HepG2 (cell line): ENCODE measurements around the gene SNAP23. TPM values are rescaled to one million over a fixed set of nuclear protein-coding genes. Genes with fewer than 3 reads are reported as not detected.
A peak's percentile ranks its signal among the peaks of the same experiment; 100 is the strongest.

Experiments
- CBX1 ChIP-seq: IDR thresholded peaks from one replicate; pipeline ENCODE4 v1.6.1; 2016; ENCODE audit warnings: antibody characterized with exemption, low read depth
- CENPT ChIP-seq: sonication (generic); formaldehyde crosslinking; IDR thresholded peaks from 2 replicates; pipeline ENCODE4 v1.8.0; 2022; ENCODE audit warnings: low read depth, mild to moderate bottlenecking, moderate library complexity, missing genetic modification reagents
- EHMT2 ChIP-seq: fragments of 200-600 bp; sonication (generic); IDR thresholded peaks from 2 replicates; pipeline ENCODE4 v1.7.0; 2017; ENCODE audit warnings: antibody characterized with exemption, low read depth, low read length, borderline replicate concordance
- PAWR ChIP-seq: sonication (generic); formaldehyde crosslinking; IDR thresholded peaks from 2 replicates; pipeline ENCODE4 v1.4.0; 2020; ENCODE audit warnings: missing genetic modification reagents, mild to moderate bottlenecking, borderline replicate concordance
- POLR2AphosphoS5 ChIP-seq: IDR thresholded peaks from 2 replicates; pipeline ENCODE4 v1.6.1; 2012; ENCODE audit warnings: low read depth, low read length
- SIN3B ChIP-seq: fragments of 150-350 bp; IDR thresholded peaks from 2 replicates; pipeline ENCODE4 v1.6.1; 2014; ENCODE audit warnings: low read length
- SP4 ChIP-seq: sonication (generic); formaldehyde crosslinking; IDR thresholded peaks from 2 replicates; pipeline ENCODE4 v1.8.1; 2023; ENCODE audit warnings: mild to moderate bottlenecking, missing genetic modification reagents
- TCF7 ChIP-seq: sonication (generic); IDR thresholded peaks from 2 replicates; pipeline ENCODE4 v1.6.1; 2016; ENCODE audit warnings: antibody characterized with exemption, low read depth
- ZC3H13 ChIP-seq: sonication (generic); formaldehyde crosslinking; IDR thresholded peaks from 2 replicates; pipeline ENCODE4 v1.8.1; 2023; ENCODE audit warnings: mild to moderate bottlenecking, missing genetic modification reagents, moderate library complexity
- ZNF354B ChIP-seq: sonication (generic); formaldehyde crosslinking; IDR thresholded peaks from 2 replicates; pipeline ENCODE4 v1.8.0; 2022; ENCODE audit warnings: mild to moderate bottlenecking, missing genetic modification reagents
- ZNF563 ChIP-seq: sonication (generic); formaldehyde crosslinking; IDR thresholded peaks from 2 replicates; pipeline ENCODE4 v1.8.0; 2022; ENCODE audit warnings: mild to moderate bottlenecking, moderate library complexity, missing genetic modification reagents
- ZNF619 ChIP-seq: sonication (generic); formaldehyde crosslinking; IDR thresholded peaks from 2 replicates; pipeline ENCODE4 v1.4.0; 2020; ENCODE audit warnings: mild to moderate bottlenecking, missing genetic modification reagents
- ZNF780A ChIP-seq: sonication (generic); formaldehyde crosslinking; IDR thresholded peaks from 2 replicates; pipeline ENCODE4 v1.8.0; 2022; ENCODE audit warnings: mild to moderate bottlenecking, missing genetic modification reagents, moderate library complexity
- ZNF788 ChIP-seq: sonication (generic); formaldehyde crosslinking; IDR thresholded peaks from 2 replicates; pipeline ENCODE4 v1.5.0; 2020; ENCODE audit warnings: mild to moderate bottlenecking, missing genetic modification reagents, borderline replicate concordance
- ZSCAN21 ChIP-seq: sonication (generic); formaldehyde crosslinking; IDR thresholded peaks from 2 replicates; pipeline ENCODE4 v1.8.0; 2022; ENCODE audit warnings: mild to moderate bottlenecking, missing genetic modification reagents, moderate library complexity, borderline replicate concordance
- polyA plus RNA-seq, 8 experiments: library from polyadenylated mRNA; depleted of rRNA in 3 of 8; stranded (reverse) in 7 of 8; unstranded in 1 of 8; fragments of >200 nt; fragmentation: Illumina TruSeq in 4 of 8; extraction: Trizol in 4 of 8; gene quantifications; 2 replicates each; pipeline versions ENCODE4 v1.2.1 to v1.2.3, GENCODE V29; 2011 to 2016; ENCODE audit warnings: low read depth in 4 of 8, missing spikeins in 1 of 8, mixed read lengths in 1 of 8; ENCODE audit not compliant: insufficient read depth in 1 of 8
- total RNA-seq, 5 experiments: library from RNA; depleted of rRNA; stranded (reverse); fragments of >200 nt; fragmentation: Illumina TruSeq; extraction: Trizol; gene quantifications; 2 replicates each; pipeline ENCODE4 v1.2.3, GENCODE V29; 2016; ENCODE audit warnings: low read depth in 1 of 5
- TF ChIP-seq, protein P1 (sequence below): sonication (generic); formaldehyde crosslinking; IDR thresholded peaks from 2 replicates; pipeline ENCODE4 v1.4.0; 2020; ENCODE audit warnings: mild to moderate bottlenecking, missing genetic modification reagents
- TF ChIP-seq, protein P2 (sequence below): sonication (generic); formaldehyde crosslinking; IDR thresholded peaks from 2 replicates; pipeline ENCODE4 v1.4.0; 2020; ENCODE audit warnings: missing genetic modification reagents
- TF ChIP-seq, protein P3 (sequence below): sonication (generic); formaldehyde crosslinking; IDR thresholded peaks from 2 replicates; pipeline ENCODE4 v1.4.0; 2020; ENCODE audit warnings: missing genetic modification reagents
- TF ChIP-seq, protein P4 (sequence below): sonication (generic); formaldehyde crosslinking; IDR thresholded peaks from 2 replicates; pipeline ENCODE4 v1.4.0; 2020; ENCODE audit warnings: missing genetic modification reagents
- TF ChIP-seq, protein P5 (sequence below): sonication (generic); formaldehyde crosslinking; IDR thresholded peaks from 2 replicates; pipeline ENCODE4 v1.4.0; 2020; ENCODE audit warnings: missing genetic modification reagents, borderline replicate concordance

SNAP23 gene
- total and polyA plus RNA-seq, 2 of the 13 experiments (the other 11 are each of a cell fraction or from before 2014, with no cell fraction given): 37.0 to 101 TPM

DNA sequence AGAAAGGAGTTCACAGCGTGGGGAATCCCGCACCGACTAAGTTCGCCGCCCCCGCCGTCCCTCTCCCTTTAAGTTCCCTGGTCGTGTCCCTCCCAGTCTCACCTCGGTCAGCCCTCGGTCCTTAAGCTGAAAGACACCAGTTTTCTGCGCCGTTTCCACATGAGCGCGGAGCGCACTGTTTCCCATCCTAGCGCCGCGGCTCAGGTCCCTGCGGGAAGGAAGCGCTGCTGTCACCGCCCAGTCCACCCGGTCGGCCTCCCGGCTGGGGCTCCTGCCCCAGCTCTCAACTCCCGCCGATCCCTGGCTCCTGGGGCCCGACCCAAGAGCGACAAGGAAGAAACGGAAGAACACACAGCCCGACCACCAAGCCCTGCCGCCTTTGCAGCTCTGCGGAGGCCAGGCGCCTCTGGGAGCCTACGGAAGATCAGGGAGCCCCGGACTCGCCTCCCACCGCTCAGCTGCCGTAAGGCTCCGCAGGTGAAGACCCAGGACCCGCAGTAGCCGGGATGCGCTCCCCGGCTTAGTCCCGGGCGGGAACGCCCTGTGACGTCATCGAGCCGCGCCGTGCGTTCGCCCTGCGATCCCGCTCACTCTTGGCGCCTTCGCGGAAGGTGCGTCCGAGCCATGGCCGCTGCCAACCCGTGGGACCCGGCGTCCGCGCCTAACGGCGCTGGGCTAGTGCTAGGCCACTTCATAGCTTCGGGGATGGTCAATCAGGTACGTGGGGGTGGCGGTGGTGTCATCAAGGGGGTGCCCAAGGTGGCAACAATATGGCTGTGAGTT lies 53.0 kb downstream of the SNAP23 start, which contains the start of the genes HAUS2 and LRRC57 (continued):
- TF ChIP-seq ZNF563 (0 out of 2 replicates have a peak, but pooled peaks have one; percentile 51), TCF7 (no peak), POLR2AphosphoS5 (peak; percentile 94), ZNF354B (CRISPR knock-in tag) (no peak), ZNF780A (CRISPR knock-in tag) (no peak), CENPT (CRISPR knock-in tag) (no peak), ZC3H13 (CRISPR knock-in tag) (peak; percentile 68; the same call in 1 of the 2 replicates), ZSCAN21 (CRISPR knock-in tag) (no peak), CBX1 (peak; percentile 55), SIN3B (peak; percentile 87), PAWR (CRISPR knock-in tag) (no peak), SP4 (CRISPR knock-in tag) (peak; percentile 90), EHMT2 (no peak), ZNF788 (CRISPR knock-in tag) (peak; percentile 94), ZNF619 (CRISPR knock-in tag) (no peak)
- TF ChIP-seq, protein P1, sequence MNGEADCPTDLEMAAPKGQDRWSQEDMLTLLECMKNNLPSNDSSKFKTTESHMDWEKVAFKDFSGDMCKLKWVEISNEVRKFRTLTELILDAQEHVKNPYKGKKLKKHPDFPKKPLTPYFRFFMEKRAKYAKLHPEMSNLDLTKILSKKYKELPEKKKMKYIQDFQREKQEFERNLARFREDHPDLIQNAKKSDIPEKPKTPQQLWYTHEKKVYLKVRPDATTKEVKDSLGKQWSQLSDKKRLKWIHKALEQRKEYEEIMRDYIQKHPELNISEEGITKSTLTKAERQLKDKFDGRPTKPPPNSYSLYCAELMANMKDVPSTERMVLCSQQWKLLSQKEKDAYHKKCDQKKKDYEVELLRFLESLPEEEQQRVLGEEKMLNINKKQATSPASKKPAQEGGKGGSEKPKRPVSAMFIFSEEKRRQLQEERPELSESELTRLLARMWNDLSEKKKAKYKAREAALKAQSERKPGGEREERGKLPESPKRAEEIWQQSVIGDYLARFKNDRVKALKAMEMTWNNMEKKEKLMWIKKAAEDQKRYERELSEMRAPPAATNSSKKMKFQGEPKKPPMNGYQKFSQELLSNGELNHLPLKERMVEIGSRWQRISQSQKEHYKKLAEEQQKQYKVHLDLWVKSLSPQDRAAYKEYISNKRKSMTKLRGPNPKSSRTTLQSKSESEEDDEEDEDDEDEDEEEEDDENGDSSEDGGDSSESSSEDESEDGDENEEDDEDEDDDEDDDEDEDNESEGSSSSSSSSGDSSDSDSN (CRISPR knock-in tag): peak; percentile 98
- TF ChIP-seq, protein P2, sequence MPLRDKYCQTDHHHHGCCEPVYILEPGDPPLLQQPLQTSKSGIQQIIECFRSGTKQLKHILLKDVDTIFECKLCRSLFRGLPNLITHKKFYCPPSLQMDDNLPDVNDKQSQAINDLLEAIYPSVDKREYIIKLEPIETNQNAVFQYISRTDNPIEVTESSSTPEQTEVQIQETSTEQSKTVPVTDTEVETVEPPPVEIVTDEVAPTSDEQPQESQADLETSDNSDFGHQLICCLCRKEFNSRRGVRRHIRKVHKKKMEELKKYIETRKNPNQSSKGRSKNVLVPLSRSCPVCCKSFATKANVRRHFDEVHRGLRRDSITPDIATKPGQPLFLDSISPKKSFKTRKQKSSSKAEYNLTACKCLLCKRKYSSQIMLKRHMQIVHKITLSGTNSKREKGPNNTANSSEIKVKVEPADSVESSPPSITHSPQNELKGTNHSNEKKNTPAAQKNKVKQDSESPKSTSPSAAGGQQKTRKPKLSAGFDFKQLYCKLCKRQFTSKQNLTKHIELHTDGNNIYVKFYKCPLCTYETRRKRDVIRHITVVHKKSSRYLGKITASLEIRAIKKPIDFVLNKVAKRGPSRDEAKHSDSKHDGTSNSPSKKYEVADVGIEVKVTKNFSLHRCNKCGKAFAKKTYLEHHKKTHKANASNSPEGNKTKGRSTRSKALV: peak; percentile 90
- TF ChIP-seq, protein P3, sequence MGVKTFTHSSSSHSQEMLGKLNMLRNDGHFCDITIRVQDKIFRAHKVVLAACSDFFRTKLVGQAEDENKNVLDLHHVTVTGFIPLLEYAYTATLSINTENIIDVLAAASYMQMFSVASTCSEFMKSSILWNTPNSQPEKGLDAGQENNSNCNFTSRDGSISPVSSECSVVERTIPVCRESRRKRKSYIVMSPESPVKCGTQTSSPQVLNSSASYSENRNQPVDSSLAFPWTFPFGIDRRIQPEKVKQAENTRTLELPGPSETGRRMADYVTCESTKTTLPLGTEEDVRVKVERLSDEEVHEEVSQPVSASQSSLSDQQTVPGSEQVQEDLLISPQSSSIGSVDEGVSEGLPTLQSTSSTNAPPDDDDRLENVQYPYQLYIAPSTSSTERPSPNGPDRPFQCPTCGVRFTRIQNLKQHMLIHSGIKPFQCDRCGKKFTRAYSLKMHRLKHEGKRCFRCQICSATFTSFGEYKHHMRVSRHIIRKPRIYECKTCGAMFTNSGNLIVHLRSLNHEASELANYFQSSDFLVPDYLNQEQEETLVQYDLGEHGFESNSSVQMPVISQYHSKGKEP (CRISPR knock-in tag): peak; percentile 87; the same call in 1 of the 2 replicates
- TF ChIP-seq, protein P4, sequence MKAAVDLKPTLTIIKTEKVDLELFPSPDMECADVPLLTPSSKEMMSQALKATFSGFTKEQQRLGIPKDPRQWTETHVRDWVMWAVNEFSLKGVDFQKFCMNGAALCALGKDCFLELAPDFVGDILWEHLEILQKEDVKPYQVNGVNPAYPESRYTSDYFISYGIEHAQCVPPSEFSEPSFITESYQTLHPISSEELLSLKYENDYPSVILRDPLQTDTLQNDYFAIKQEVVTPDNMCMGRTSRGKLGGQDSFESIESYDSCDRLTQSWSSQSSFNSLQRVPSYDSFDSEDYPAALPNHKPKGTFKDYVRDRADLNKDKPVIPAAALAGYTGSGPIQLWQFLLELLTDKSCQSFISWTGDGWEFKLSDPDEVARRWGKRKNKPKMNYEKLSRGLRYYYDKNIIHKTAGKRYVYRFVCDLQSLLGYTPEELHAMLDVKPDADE (CRISPR knock-in tag): no peak
- TF ChIP-seq, protein P5, sequence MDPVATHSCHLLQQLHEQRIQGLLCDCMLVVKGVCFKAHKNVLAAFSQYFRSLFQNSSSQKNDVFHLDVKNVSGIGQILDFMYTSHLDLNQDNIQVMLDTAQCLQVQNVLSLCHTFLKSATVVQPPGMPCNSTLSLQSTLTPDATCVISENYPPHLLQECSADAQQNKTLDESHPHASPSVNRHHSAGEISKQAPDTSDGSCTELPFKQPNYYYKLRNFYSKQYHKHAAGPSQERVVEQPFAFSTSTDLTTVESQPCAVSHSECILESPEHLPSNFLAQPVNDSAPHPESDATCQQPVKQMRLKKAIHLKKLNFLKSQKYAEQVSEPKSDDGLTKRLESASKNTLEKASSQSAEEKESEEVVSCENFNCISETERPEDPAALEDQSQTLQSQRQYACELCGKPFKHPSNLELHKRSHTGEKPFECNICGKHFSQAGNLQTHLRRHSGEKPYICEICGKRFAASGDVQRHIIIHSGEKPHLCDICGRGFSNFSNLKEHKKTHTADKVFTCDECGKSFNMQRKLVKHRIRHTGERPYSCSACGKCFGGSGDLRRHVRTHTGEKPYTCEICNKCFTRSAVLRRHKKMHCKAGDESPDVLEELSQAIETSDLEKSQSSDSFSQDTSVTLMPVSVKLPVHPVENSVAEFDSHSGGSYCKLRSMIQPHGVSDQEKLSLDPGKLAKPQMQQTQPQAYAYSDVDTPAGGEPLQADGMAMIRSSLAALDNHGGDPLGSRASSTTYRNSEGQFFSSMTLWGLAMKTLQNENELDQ: no peak
